Measurements from ENCODE around the gene ADIPOQ. TPM values are rescaled to one million over a fixed set of nuclear protein-coding genes. Genes with fewer than 3 reads are reported as not detected.
"Not testable (repeated sequence)": the region's sequence is repeated elsewhere in the genome, so short reads cannot be mapped to it uniquely, and the experiment has no call there.

Gene ADIPOQ
- total and polyA plus RNA-seq, 8 donors: 0.03 to 0.10 (median 0.06) TPM; not detected in 4

DNA sequence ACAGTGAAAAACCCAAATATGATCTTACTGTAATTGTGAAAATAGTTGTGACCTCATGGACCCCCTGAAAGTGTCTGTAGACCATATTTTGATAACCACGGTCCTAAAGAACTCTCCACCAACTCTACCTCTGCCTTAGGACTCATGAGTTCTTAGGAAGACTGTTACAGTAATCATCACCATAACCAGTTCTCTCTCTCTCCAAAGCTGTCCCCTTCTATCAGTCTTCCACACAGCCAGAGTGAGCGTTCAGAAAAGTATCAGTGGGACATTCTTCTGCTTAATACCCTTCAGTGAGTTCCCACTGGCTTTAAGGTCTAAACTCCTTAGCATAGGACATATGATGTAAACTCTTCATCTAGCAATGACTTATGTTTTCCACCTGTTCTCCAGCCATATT is 60.2 kb downstream of the ADIPOQ start:
- TF ChIP-seq CTCF (IDR thresholded peaks at IDR 0.05): no peak
- Histone ChIP-seq H3K27me3 (no peaks in the 10 kb centered on the region), H3K9me3 (peaks cover 0 to 2% of the 10 kb centered on the region in 2 donors), H3K27ac (no peak overlapping the region), H3K4me1 (no peaks in the 10 kb centered on the region), H3K4me3 (no peak overlapping the region), H3K36me3 (no peaks in the 10 kb centered on the region)
- ATAC-seq (no peak), DNase-seq (no peak)
- intact Hi-C loops (cut with DNase I): no loop called here

DNA sequence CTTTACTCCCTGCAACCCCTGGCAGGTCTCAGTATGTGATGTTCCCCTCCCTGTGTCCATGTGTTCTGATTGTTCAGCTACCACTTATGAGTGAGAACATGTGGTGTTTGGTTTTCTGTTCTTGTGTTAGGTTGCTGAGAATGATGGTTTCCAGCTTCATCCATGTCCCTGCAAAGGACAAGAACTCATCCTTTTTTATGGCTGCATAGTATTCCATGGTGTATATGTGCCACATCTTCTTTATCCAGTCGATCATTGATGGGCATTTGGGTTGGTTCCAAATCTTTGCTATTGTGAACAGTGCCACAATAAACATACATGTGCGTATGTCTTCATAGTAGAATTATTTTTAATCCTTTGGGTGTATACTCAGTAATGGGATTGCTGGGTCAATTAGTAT is 61.2 kb downstream of the ADIPOQ start:
- DNase-seq; H3K4me1 ChIP-seq; H3K4me3 ChIP-seq; ATAC-seq; H3K9me3 ChIP-seq; H3K27ac ChIP-seq; H3K27me3 ChIP-seq; intact Hi-C loops (cut with DNase I); H3K36me3 ChIP-seq: not testable (repeated sequence)

GRCh38 chr3:186907075-186907474 is 64.6 kb downstream of the ADIPOQ start:
- H3K9me3 ChIP-seq; ATAC-seq; H3K4me1 ChIP-seq; H3K27me3 ChIP-seq; H3K27ac ChIP-seq; H3K36me3 ChIP-seq; DNase-seq; intact Hi-C loops (cut with DNase I); H3K4me3 ChIP-seq: not testable (repeated sequence)

Other genes starting within 250 kb of the ADIPOQ start
- gene AHSG, start 229.7 kb upstream of the ADIPOQ start, total RNA-seq: not detected
- 1 to 10 TPM in 2 of 6 donors, under 1 TPM in 1, not detected in 3; 0.09 to 5.7 (median 3.2) TPM for gene AHSG, start 229.7 kb upstream of the ADIPOQ start, polyA plus RNA-seq (ENCODE audit: insufficient read length in 6 of 6)
- not detected for gene FETUB, start 202.3 kb upstream of the ADIPOQ start, total RNA-seq
- gene FETUB, start 202.3 kb upstream of the ADIPOQ start, polyA plus RNA-seq (ENCODE audit: insufficient read length in 6 of 6): not detected
- gene HRG, start 176.7 kb upstream of the ADIPOQ start, total RNA-seq: not detected
- gene HRG, start 176.7 kb upstream of the ADIPOQ start, polyA plus RNA-seq (ENCODE audit: insufficient read length in 6 of 6): under 1 TPM; 0.04 to 0.30 (median 0.07) TPM
- not detected for gene KNG1, start 125.4 kb upstream of the ADIPOQ start, total RNA-seq
- 1 to 10 TPM in 1 of 6 donors, under 1 TPM in 5; 0.26 to 1.2 (median 0.49) TPM for gene KNG1, start 125.4 kb upstream of the ADIPOQ start, polyA plus RNA-seq (ENCODE audit: insufficient read length in 6 of 6)
- 100 to 1,000 TPM; 344 to 435 TPM for gene EIF4A2, start 59.1 kb upstream of the ADIPOQ start, total RNA-seq
- 100 to 1,000 TPM; 735 to 925 (median 830) TPM for gene EIF4A2, start 59.1 kb upstream of the ADIPOQ start, polyA plus RNA-seq (ENCODE audit: insufficient read length in 6 of 6)
- gene RFC4, start 36.2 kb upstream of the ADIPOQ start, total RNA-seq: 10 to 100 TPM; 12.9 to 21.1 TPM
- gene RFC4, start 36.2 kb upstream of the ADIPOQ start, polyA plus RNA-seq (ENCODE audit: insufficient read length in 6 of 6): 10 to 100 TPM; 39.5 to 55.0 (median 45.2) TPM
- 100 to 1,000 TPM in 1 of 2 donors, 10 to 100 TPM in 1; 49.9 to 132 TPM for gene ST6GAL1, start 87.8 kb downstream of the ADIPOQ start, total RNA-seq
- gene ST6GAL1, start 87.8 kb downstream of the ADIPOQ start, polyA plus RNA-seq (ENCODE audit: insufficient read length in 6 of 6): 10 to 100 TPM; 45.5 to 62.5 (median 56.2) TPM